AG09319 (cell line): Measurements from ENCODE around the gene SYVN1.

Source experiments
- DNase-seq: peaks from one replicate; pipeline ENCODE4 v3.0.0-alpha.2; 2010; ENCODE audit warnings: low read depth; ENCODE audit errors: extremely low read depth
- CTCF ChIP-seq: IDR thresholded peaks from 2 replicates; pipeline ENCODE4 v1.5.1; 2011; ENCODE audit warnings: low read depth, mild to moderate bottlenecking, inconsistent platforms, low read length, moderate library complexity

SYVN1 gene

GRCh38 chr11:65108469-65109123 is 25.7 kb downstream of the SYVN1 start:
- DNase-seq = no peak
- TF ChIP-seq CTCF = no peak

- DNase-seq = no peak
- no peak for TF ChIP-seq CTCF
Observed at GRCh38 chr11:65107751-65108468, 26.4 kb downstream of the SYVN1 start.

- no peak for DNase-seq
- TF ChIP-seq CTCF = no peak
Observed at GRCh38 chr11:65107078-65107477, 27.2 kb downstream of the SYVN1 start.

- TF ChIP-seq CTCF = no peak
- no peak for DNase-seq
Observed at GRCh38 chr11:65104628-65105027, 29.7 kb downstream of the SYVN1 start.

- DNase-seq = no peak
Observed at GRCh38 chr11:65103476-65103875, 30.8 kb downstream of the SYVN1 start.

GRCh38 chr11:65102142-65103095 is 31.9 kb downstream of the SYVN1 start:
- DNase-seq = no peak
- TF ChIP-seq CTCF = no peak

More at GRCh38 chr11:65103476-65103875, 30.8 kb downstream of the SYVN1 start:
- TF ChIP-seq CTCF = no peak
